ENCODE measurements around the gene TTC39A. TPM values are rescaled to one million over a fixed set of nuclear protein-coding genes. Genes with fewer than 3 reads are reported as not detected.

The TTC39A gene
- not detected in 2 replicates for total RNA-seq

GRCh38 chr1:51330331-51331201 is at the start of gene TTC39A:
Gene TTC39A, minus strand, starts transcription at chr1:51330562. Its CDS starts 85 bp downstream, at chr1:51330477.

Other genes with a start within 250 kb of the TTC39A start
- not detected in 2 replicates for gene C1orf185, start 228.3 kb downstream of the TTC39A start, total RNA-seq
- 45.9 and 61.0 TPM in 2 replicates for gene RNF11, start 94.3 kb downstream of the TTC39A start, total RNA-seq
- gene EPS15, start 188.7 kb upstream of the TTC39A start, total RNA-seq = 31.2 and 47.8 TPM in 2 replicates